Measurements from ENCODE around the gene DYNC1I1.

- TF ChIP-seq, protein P1, sequence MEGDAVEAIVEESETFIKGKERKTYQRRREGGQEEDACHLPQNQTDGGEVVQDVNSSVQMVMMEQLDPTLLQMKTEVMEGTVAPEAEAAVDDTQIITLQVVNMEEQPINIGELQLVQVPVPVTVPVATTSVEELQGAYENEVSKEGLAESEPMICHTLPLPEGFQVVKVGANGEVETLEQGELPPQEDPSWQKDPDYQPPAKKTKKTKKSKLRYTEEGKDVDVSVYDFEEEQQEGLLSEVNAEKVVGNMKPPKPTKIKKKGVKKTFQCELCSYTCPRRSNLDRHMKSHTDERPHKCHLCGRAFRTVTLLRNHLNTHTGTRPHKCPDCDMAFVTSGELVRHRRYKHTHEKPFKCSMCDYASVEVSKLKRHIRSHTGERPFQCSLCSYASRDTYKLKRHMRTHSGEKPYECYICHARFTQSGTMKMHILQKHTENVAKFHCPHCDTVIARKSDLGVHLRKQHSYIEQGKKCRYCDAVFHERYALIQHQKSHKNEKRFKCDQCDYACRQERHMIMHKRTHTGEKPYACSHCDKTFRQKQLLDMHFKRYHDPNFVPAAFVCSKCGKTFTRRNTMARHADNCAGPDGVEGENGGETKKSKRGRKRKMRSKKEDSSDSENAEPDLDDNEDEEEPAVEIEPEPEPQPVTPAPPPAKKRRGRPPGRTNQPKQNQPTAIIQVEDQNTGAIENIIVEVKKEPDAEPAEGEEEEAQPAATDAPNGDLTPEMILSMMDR (conservative IDR thresholded peaks at IDR 0.05 in 1 of 2, IDR thresholded peaks at IDR 0.05 in 1 of 2; ENCODE audit: extremely low read depth in 1 of 2, insufficient read depth in 1 of 2, low read depth in 1 of 2, low read length in 2 of 2): no peak
- no peak for TF ChIP-seq EZH2 (IDR thresholded peaks at IDR 0.05; ENCODE audit: borderline replicate concordance, low read length)
Observed at GRCh38 chr7:95922191-95922590, 149.8 kb downstream of the DYNC1I1 start.

Measured in mammary epithelial cell (primary cell).